GM23338 (cell line): ENCODE results near the gene HOTAIR. TPM values are rescaled to one million over a fixed set of nuclear protein-coding genes. Genes with fewer than 3 reads are reported as not detected.

Experiments used
- ATAC-seq: fragments of 200-7000 bp; cut with Tn5 transposase; 3 replicates; pipeline ENCODE4 v1.9.1; 2020
- DNase-seq: peaks from one replicate; pipeline ENCODE4 v3.0.0-alpha.2; 2015; ENCODE audit warnings: low spot score
- H2AFZ ChIP-seq: fragments of 200-600 bp; sonication (generic); 2 replicates; pipeline ENCODE4 v1.8.0; 2016; ENCODE audit warnings: antibody characterized with exemption, mild to moderate bottlenecking, moderate library complexity
- H3F3A ChIP-seq: fragments of 200-600 bp; sonication (generic); replicated peaks from 2 replicates; pipeline ENCODE4 v1.8.0; 2017; ENCODE audit warnings: antibody characterized with exemption, mixed run types, low read depth
- H3K27ac ChIP-seq: fragments of 200-600 bp; sonication (generic); 2 replicates; pipeline ENCODE4 v1.6.1; 2016; ENCODE audit warnings: low read depth
- H3K27me3 ChIP-seq: fragments of 200-600 bp; sonication (generic); 2 replicates; pipeline ENCODE4 v1.8.0; 2016; ENCODE audit warnings: mild to moderate bottlenecking, mixed run types, moderate library complexity; ENCODE audit not compliant: insufficient read depth
- H3K36me3 ChIP-seq: fragments of 200-600 bp; sonication (generic); 2 replicates; pipeline ENCODE4 v1.8.0; 2016; ENCODE audit warnings: mild to moderate bottlenecking; ENCODE audit not compliant: insufficient read depth
- H3K4me1 ChIP-seq: fragments of 200-600 bp; sonication (generic); 2 replicates; pipeline ENCODE4 v1.8.0; 2016; ENCODE audit warnings: mild to moderate bottlenecking, moderate library complexity; ENCODE audit not compliant: insufficient read depth
- H3K4me2 ChIP-seq: fragments of 200-600 bp; sonication (generic); 2 replicates; pipeline ENCODE4 v1.7.1; 2017; ENCODE audit warnings: mixed run types
- H3K4me3 ChIP-seq: fragments of 200-600 bp; sonication (generic); 2 replicates; pipeline ENCODE4 v1.6.1; 2016; ENCODE audit warnings: mixed run types
- H3K79me2 ChIP-seq: fragments of 200-600 bp; sonication (generic); replicated peaks from 2 replicates; pipeline ENCODE4 v1.8.0; 2017; ENCODE audit warnings: mild to moderate bottlenecking; ENCODE audit not compliant: insufficient read depth
- H3K9me2 ChIP-seq: fragments of 200-600 bp; sonication (generic); 2 replicates; pipeline ENCODE4 v1.8.0; 2017; ENCODE audit not compliant: insufficient read depth
- H4K20me1 ChIP-seq: fragments of 200-600 bp; sonication (generic); replicated peaks from 2 replicates; pipeline ENCODE4 v1.8.0; 2017; ENCODE audit warnings: mild to moderate bottlenecking; ENCODE audit not compliant: insufficient read depth
- H3K27ac Mint-ChIP-seq: 2 replicates; pipeline ENCODE4 v1.8.0; 2020; ENCODE audit warnings: inconsistent platforms, mild to moderate bottlenecking, moderate library complexity, mixed read lengths
- H3K27me3 Mint-ChIP-seq: 3 replicates; pipeline ENCODE4 v1.8.0; 2022; ENCODE audit warnings: low read depth, mild to moderate bottlenecking, moderate library complexity, mixed read lengths, inconsistent platforms; ENCODE audit not compliant: insufficient read depth, poor library complexity
- H3K36me3 Mint-ChIP-seq: 3 replicates; pipeline ENCODE4 v1.8.0; 2021; ENCODE audit warnings: low read depth, mild to moderate bottlenecking, inconsistent platforms, moderate library complexity, mixed read lengths
- H3K4me1 Mint-ChIP-seq: 3 replicates; pipeline ENCODE4 v1.8.0; 2020; ENCODE audit warnings: mild to moderate bottlenecking, inconsistent platforms, mixed read lengths
- H3K4me3 Mint-ChIP-seq: 3 replicates; pipeline ENCODE4 v1.8.0; 2021; ENCODE audit warnings: moderate library complexity, mild to moderate bottlenecking, inconsistent platforms, mixed read lengths
- H3K9me3 Mint-ChIP-seq: 3 replicates; pipeline ENCODE4 v1.8.0; 2020; ENCODE audit warnings: moderate library complexity, mild to moderate bottlenecking, inconsistent platforms, mixed read lengths
- CREB1 ChIP-seq: fragments of 250-450 bp; sonication (Bioruptor Pico); IDR thresholded peaks from 2 replicates; pipeline ENCODE4 v1.5.0; 2020; ENCODE audit warnings: low read depth, mild to moderate bottlenecking, moderate library complexity
- CTCF ChIP-seq, 2 experiments: fragments of 200-600 bp in 1 of 2; sonication (generic) in 1 of 2; conservative IDR thresholded peaks; 2 replicates each; pipeline versions ENCODE4 v1.5.1 to v1.6.1; 2016 to 2017; ENCODE audit warnings: antibody characterized with exemption in 2 of 2, low read depth in 2 of 2, mild to moderate bottlenecking in 2 of 2, moderate library complexity in 1 of 2
- ETS1 ChIP-seq: IDR thresholded peaks from 2 replicates; pipeline ENCODE4 v1.6.1; 2016; ENCODE audit warnings: antibody characterized with exemption
- EZH2 ChIP-seq: fragments of 200-600 bp; sonication (generic); IDR thresholded peaks from one replicate; pipeline ENCODE4 v1.8.0; 2017; ENCODE audit warnings: antibody characterized with exemption, mild to moderate bottlenecking, low read depth; ENCODE audit not compliant: unreplicated experiment
- EZH2phosphoT487 ChIP-seq: fragments of 200-600 bp; sonication (generic); IDR thresholded peaks from one replicate; pipeline ENCODE4 v1.8.1; 2018; ENCODE audit warnings: antibody characterized with exemption; ENCODE audit not compliant: unreplicated experiment
- ZNF114 ChIP-seq: fragments of 250-450 bp; sonication (Bioruptor Pico); IDR thresholded peaks from 2 replicates; pipeline ENCODE4 v1.5.0; 2020; ENCODE audit warnings: mild to moderate bottlenecking, moderate library complexity
- polyA plus RNA-seq: library from polyadenylated mRNA; unstranded; fragments of >200 nt; fragmentation: Nextera tagmentation; extraction: Ambion mirVana; gene quantifications from 2 replicates; pipeline ENCODE4 v1.2.1, GENCODE V29; 2016
- total RNA-seq: library from RNA; depleted of rRNA; stranded (reverse); fragments of >200 nt; shearing (Covaris generic); gene quantifications from 2 replicates; pipeline ENCODE4 v1.2.3, GENCODE V29; 2014

The HOTAIR gene
- total and polyA plus RNA-seq, 2 experiments from 2014 or later, result not detected

GRCh38 chr12:54012631-54013409 lies 38.1 kb upstream of the HOTAIR start:
- no peaks in the 10 kb centered on the region for H3K79me2 ChIP-seq
- Mint-ChIP-seq H3K4me3 (no peak overlapping the region), H3K27me3 (peaks cover 99% of the 10 kb centered on the region), H3K4me1 (peaks cover 33% of the 10 kb centered on the region), H3K36me3 (no peaks in the 10 kb centered on the region), H3K27ac (no peak overlapping the region), H3K9me3 (no peaks in the 10 kb centered on the region; the same call in 2 of the 3 replicates)
- H4K20me1 ChIP-seq, result peaks cover 25% of the 10 kb centered on the region
- DNase-seq, result no peak
- no peak overlapping the region for H3K4me2 ChIP-seq
- peaks cover 31% of the 10 kb centered on the region for H3F3A ChIP-seq
- TF ChIP-seq ZNF114 (no peak), CTCF (conservative IDR thresholded peaks at IDR 0.05; ENCODE audit: low read depth in 2 of 2) (peak in 1 of 2 experiments; percentile 20; a peak in 2 of 4 replicates), EZH2 (peak; percentile 62), ETS1 (no peak), EZH2phosphoT487 (no peak)
- H2AFZ ChIP-seq, result no peak overlapping the region
- H3K27ac ChIP-seq, result no peak overlapping the region
- H3K9me2 ChIP-seq, result no peaks in the 10 kb centered on the region
- peaks cover 50% of the 10 kb centered on the region for H3K4me1 ChIP-seq
- H3K27me3 ChIP-seq, result peaks cover 100% of the 10 kb centered on the region
- H3K4me3 ChIP-seq, result no peak overlapping the region
- no peak for ATAC-seq
- H3K36me3 ChIP-seq, result no peaks in the 10 kb centered on the region

- Histone ChIP-seq H4K20me1 (peaks cover 25% of the 10 kb centered on the region), H3K4me3 (no peak overlapping the region), H3K27me3 (peaks cover 100% of the 10 kb centered on the region), H3K4me1 (peaks cover 43% of the 10 kb centered on the region), H3K9me2 (no peaks in the 10 kb centered on the region), H2AFZ (no peak overlapping the region), H3F3A (peaks cover 38% of the 10 kb centered on the region), H3K36me3 (no peaks in the 10 kb centered on the region), H3K4me2 (peak overlapping the region; percentile 7; the same call in 1 of the 2 replicates), H3K79me2 (no peaks in the 10 kb centered on the region), H3K27ac (no peak overlapping the region)
- H3K4me1 Mint-ChIP-seq, result peaks cover 26% of the 10 kb centered on the region
- no peak overlapping the region for H3K27ac Mint-ChIP-seq
- H3K9me3 Mint-ChIP-seq, result no peaks in the 10 kb centered on the region; the same call in 2 of the 3 replicates
- ATAC-seq, result no peak
- DNase-seq, result peak; percentile 75
- H3K36me3 Mint-ChIP-seq, result no peaks in the 10 kb centered on the region
- H3K4me3 Mint-ChIP-seq, result no peak overlapping the region
- H3K27me3 Mint-ChIP-seq, result peaks cover 99% of the 10 kb centered on the region
- no peak for TF ChIP-seq CREB1 (CRISPR knock-in tag)
- TF ChIP-seq EZH2, result peak; percentile 60
- TF ChIP-seq CTCF (conservative IDR thresholded peaks at IDR 0.05; ENCODE audit: low read depth in 2 of 2), result no peak
These were observed 37.1 kb upstream of the HOTAIR start for GRCh38 chr12:54011665-54012532.
